ENCODE results near the gene CHD2. TPM values are rescaled to one million over a fixed set of nuclear protein-coding genes. Genes with fewer than 3 reads are reported as not detected.

Gene CHD2
- total and polyA plus RNA-seq, 2 experiments from 2014 or later = 60.8 to 118 TPM

DNA sequence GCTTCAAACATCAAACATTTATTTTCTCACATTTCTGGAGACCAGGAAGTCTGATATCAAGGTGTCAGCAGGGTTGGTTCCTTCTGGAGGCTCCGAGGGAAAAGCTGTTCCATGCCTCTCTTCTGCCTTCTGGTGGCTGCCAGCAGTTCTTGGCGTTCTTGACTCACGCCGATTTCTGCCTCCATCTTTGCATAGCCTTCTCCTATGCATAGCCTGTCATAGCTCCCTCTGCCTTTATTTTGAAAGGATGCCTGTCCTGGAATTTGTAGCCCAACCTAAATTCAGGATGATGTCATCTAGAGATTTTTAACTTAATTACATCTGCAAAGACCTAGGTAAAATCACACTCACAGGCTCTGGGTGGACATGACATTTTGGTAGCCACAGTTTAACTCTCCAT, 118.5 kb downstream of the CHD2 start:
- DNase-seq (ENCODE audit: low read depth in 1 of 2, low spot score in 1 of 2) = peak in 1 of 2 donors; percentile 26
- Histone ChIP-seq H3K27me3 (no peaks in the 10 kb centered on the region), H3K27ac (peak overlapping the region; percentile 57), H3K36me3 (peaks cover 90% of the 10 kb centered on the region), H3K9me3 (ENCODE audit: low read depth) (no peaks in the 10 kb centered on the region), H3K4me1 (ENCODE audit: low read depth) (no peaks in the 10 kb centered on the region), H3K4me3 (no peak overlapping the region)
- TF ChIP-seq, protein P1, sequence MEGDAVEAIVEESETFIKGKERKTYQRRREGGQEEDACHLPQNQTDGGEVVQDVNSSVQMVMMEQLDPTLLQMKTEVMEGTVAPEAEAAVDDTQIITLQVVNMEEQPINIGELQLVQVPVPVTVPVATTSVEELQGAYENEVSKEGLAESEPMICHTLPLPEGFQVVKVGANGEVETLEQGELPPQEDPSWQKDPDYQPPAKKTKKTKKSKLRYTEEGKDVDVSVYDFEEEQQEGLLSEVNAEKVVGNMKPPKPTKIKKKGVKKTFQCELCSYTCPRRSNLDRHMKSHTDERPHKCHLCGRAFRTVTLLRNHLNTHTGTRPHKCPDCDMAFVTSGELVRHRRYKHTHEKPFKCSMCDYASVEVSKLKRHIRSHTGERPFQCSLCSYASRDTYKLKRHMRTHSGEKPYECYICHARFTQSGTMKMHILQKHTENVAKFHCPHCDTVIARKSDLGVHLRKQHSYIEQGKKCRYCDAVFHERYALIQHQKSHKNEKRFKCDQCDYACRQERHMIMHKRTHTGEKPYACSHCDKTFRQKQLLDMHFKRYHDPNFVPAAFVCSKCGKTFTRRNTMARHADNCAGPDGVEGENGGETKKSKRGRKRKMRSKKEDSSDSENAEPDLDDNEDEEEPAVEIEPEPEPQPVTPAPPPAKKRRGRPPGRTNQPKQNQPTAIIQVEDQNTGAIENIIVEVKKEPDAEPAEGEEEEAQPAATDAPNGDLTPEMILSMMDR (IDR thresholded peaks at IDR 0.05; ENCODE audit: low read depth, low read length) = peak; percentile 30

DNA sequence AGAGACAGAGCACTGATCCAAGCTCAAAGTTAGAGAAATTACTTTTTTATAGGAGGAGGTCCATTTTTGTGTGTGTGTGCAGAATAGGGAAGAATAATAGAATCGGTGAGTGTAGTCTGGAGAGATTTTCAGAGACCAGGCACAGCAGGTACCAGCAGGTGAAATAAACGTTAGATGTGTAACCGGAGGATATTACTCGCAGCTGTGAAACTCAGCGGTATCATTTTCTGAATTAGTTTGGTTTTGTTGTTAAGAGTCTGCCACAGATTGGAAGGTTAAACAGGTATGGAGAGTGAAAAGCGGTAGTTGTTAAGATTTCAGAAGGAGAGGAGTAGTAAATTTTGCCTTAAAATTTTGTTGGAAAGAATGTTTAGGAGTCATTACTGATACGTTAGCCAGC, 119.0 kb downstream of the CHD2 start:
- Histone ChIP-seq H3K4me3 (no peak overlapping the region), H3K36me3 (peaks cover 88% of the 10 kb centered on the region), H3K4me1 (ENCODE audit: low read depth) (peaks cover 2% of the 10 kb centered on the region), H3K9me3 (ENCODE audit: low read depth) (no peaks in the 10 kb centered on the region), H3K27ac (peak overlapping the region; percentile 35), H3K27me3 (no peaks in the 10 kb centered on the region)
- no peak for DNase-seq (ENCODE audit: low read depth in 1 of 2, low spot score in 1 of 2)
- TF ChIP-seq, protein P1 (IDR thresholded peaks at IDR 0.05; ENCODE audit: low read depth, low read length) = no peak

DNA sequence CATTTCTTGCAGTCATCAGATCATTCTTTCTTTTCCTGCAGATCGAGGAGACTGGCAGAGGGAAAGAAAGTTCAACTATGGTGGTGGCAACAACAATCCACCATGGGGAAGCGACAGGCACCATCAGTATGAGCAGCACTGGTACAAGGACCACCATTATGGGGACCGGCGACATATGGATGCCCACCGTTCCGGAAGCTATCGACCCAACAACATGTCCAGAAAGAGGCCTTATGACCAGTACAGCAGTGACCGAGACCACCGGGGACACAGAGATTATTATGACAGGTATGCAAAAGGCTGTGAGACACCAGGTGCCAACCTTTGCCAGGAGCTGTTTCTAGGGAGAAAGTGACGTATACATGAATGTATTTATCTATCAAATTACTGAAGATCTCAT, 119.8 kb downstream of the CHD2 start:
- TF ChIP-seq, protein P1 (IDR thresholded peaks at IDR 0.05; ENCODE audit: low read depth, low read length) = no peak
- Histone ChIP-seq H3K36me3 (peaks cover 88% of the 10 kb centered on the region), H3K4me3 (no peak overlapping the region), H3K27me3 (no peaks in the 10 kb centered on the region), H3K4me1 (ENCODE audit: low read depth) (peaks cover 7% of the 10 kb centered on the region), H3K27ac (no peak overlapping the region), H3K9me3 (ENCODE audit: low read depth) (no peaks in the 10 kb centered on the region)
- DNase-seq (ENCODE audit: low read depth in 1 of 2, low spot score in 1 of 2) = no peak

DNA sequence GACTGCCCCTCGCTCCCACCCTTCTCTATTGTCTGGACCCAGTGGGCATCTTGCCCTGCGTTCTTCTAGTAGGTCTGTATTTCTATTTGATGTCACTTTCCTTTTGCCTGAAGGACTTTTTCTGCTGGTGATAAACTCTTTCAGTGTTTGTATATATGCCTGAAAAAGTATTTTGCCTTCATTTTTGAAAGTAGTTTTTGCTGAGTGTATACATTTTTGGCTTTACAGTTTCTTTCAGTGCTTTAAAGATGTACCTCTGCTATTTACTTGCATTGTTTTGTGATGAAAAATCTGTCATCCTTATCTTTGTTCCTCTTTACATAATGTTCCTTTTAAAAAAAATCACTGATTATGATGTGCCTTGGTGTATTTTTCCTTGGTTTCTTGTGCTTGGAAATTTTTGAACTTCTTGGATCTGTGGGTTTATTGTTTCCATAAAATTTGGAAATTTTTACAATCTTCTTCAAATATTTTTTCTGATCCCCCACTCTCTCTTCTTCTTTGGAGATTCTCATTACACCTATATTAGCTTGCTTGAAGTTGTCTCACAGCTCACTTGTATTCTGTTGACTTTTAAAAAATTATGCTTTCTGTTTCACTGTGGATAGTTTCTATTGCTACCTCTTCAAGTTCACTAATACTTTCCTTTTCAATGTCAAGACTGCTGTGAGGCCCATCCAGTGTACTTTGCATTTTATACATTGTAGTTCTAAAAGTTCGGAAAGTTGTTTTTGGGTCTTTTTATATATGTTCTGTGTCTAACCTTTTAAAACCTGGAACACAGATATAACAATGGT, 121.0 kb downstream of the CHD2 start:
- TF ChIP-seq, protein P1 (IDR thresholded peaks at IDR 0.05; ENCODE audit: low read depth, low read length) = no peak
- H3K36me3 ChIP-seq = peaks cover 88% of the 10 kb centered on the region
- no peak overlapping the region for H3K4me3 ChIP-seq
- H3K4me1 ChIP-seq (ENCODE audit: low read depth) = peaks cover 7% of the 10 kb centered on the region
- no peak for DNase-seq (ENCODE audit: low read depth in 1 of 2, low spot score in 1 of 2)
- no peak overlapping the region for H3K27ac ChIP-seq
- H3K27me3 ChIP-seq = no peaks in the 10 kb centered on the region
- no peaks in the 10 kb centered on the region for H3K9me3 ChIP-seq (ENCODE audit: low read depth)

DNA sequence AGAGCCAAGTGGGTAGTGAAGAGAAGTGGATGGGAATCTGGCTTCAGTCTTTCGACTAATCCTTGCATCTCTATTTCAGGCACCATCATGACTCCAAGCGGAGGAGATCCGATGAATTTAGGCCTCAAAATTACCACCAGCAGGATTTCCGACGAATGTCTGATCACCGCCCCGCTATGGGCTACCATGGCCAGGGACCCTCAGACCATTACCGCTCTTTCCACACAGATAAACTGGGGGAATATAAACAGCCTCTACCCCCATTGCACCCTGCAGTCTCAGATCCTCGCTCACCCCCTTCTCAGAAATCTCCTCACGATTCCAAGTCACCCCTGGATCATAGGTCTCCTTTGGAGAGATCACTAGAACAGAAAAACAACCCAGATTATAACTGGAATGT, 124.2 kb downstream of the CHD2 start:
- Histone ChIP-seq H3K27ac (peak overlapping the region; percentile 82), H3K4me1 (ENCODE audit: low read depth) (peaks cover 23% of the 10 kb centered on the region), H3K36me3 (peaks cover 69% of the 10 kb centered on the region), H3K9me3 (ENCODE audit: low read depth) (no peaks in the 10 kb centered on the region), H3K4me3 (no peak overlapping the region), H3K27me3 (no peaks in the 10 kb centered on the region)
- DNase-seq (ENCODE audit: low read depth in 1 of 2, low spot score in 1 of 2) = no peak
- TF ChIP-seq, protein P1 (IDR thresholded peaks at IDR 0.05; ENCODE audit: low read depth, low read length) = no peak
